SKM-1 (cell line): Measurements from ENCODE around the gene SULF2.

Experiments
- DNase-seq: peaks from one replicate; lab custom pipeline; 2025; ENCODE audit not compliant: unreplicated experiment; lab: John Stamatoyannopoulos, UW

Gene SULF2

DNA sequence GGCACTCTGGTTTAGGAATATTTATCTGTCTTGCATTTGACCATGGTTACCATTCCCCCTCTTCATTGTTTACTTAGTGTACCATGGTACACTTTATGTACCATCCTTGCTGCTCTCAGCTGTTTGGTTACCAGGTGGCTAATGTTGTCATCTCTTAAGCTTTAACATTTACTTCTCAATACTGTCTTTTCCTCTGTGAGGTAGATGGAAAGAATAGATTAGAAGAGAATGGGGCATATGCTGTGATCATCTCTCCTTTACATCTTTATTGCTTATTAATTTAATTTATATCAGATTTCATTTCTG, 174.4 kb downstream of the SULF2 start:
- DNase-seq: no peak

DNA sequence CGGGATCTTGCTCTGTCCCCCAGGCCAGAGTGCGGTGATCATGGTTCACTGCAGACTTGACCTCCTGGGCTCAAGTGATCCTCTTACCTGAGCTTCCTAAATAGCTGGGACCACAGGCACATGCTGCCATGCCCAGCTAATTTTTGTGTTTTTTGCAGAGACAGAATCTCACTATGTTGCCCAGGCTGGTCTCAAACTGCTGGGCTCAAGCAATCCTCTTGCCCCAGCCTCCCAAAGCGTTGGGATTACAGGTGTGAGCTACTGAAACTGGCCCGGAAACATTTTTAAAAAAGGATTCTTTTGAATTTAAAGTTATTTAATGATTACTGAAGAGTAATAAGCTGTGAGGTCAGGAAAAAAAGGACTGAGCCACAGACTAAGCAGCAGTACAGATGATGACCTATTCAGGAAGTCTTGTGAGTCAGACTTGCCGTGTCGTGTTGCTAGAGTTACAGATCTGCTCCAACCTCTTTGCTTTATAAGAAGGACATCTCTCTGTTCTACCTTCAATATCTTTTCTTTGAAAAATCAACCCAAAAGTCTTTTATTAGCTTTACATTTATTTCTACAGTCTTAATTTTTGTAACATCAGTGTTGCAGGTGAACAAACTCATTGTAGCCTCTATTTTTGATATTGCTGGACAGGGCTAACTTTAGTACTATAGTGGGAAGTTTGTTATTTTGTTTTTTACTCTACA, 174.9 kb downstream of the SULF2 start:
- DNase-seq: no peak

GRCh38 chr20:47609001-47609400, 176.3 kb downstream of the SULF2 start:
- DNase-seq: no peak
